H9 (cell line): ENCODE measurements around the gene RITA1. TPM values are rescaled to one million over a fixed set of nuclear protein-coding genes. Genes with fewer than 3 reads are reported as not detected.

Experiments used
- DNase-seq: peaks from one replicate; pipeline ENCODE4 v3.0.0-alpha.2; 2017
- H2AFZ ChIP-seq: one replicate; pipeline ENCODE4 v1.6.1; 2013; ENCODE audit warnings: mild to moderate bottlenecking, low read length, control low read depth, moderate library complexity
- H2AK5ac ChIP-seq: 2 replicates; pipeline ENCODE4 v1.6.1; 2013; ENCODE audit warnings: low read length, control low read depth, mixed read lengths; ENCODE audit not compliant: insufficient read length
- H2BK120ac ChIP-seq: one replicate; pipeline ENCODE4 v1.6.1; 2013; ENCODE audit warnings: low read depth, mild to moderate bottlenecking, low read length, control low read depth, inconsistent platforms; ENCODE audit not compliant: poor library complexity, severe bottlenecking
- H2BK12ac ChIP-seq: 2 replicates; pipeline ENCODE4 v1.6.1; 2013; ENCODE audit warnings: low read length, control low read depth, mixed read lengths, low read depth; ENCODE audit not compliant: insufficient read length
- H2BK15ac ChIP-seq: 2 replicates; pipeline ENCODE4 v1.6.1; 2013; ENCODE audit warnings: low read depth, low read length, control low read depth
- H2BK20ac ChIP-seq: one replicate; pipeline ENCODE4 v1.6.1; 2013; ENCODE audit warnings: low read depth, mild to moderate bottlenecking, low read length, control low read depth, inconsistent platforms; ENCODE audit not compliant: poor library complexity, severe bottlenecking
- H2BK5ac ChIP-seq: 2 replicates; pipeline ENCODE4 v1.6.1; 2013; ENCODE audit warnings: low read length, control low read depth, mixed read lengths; ENCODE audit not compliant: insufficient read length
- H3K14ac ChIP-seq: 2 replicates; pipeline ENCODE4 v1.6.1; 2013; ENCODE audit warnings: low read length, control low read depth; ENCODE audit not compliant: insufficient read depth
- H3K18ac ChIP-seq: 2 replicates; pipeline ENCODE4 v1.6.1; 2013; ENCODE audit warnings: low read depth, mild to moderate bottlenecking, mixed read lengths, low read length, control low read depth; ENCODE audit not compliant: insufficient read length
- H3K23ac ChIP-seq: 2 replicates; pipeline ENCODE4 v1.6.1; 2013; ENCODE audit warnings: low read length, control low read depth, mixed read lengths, low read depth; ENCODE audit not compliant: insufficient read length
- H3K23me2 ChIP-seq: 2 replicates; pipeline ENCODE4 v1.6.1; 2013; ENCODE audit warnings: low read depth, mild to moderate bottlenecking, mixed read lengths, low read length, control low read depth; ENCODE audit not compliant: insufficient read length, poor library complexity, severe bottlenecking
- H3K27ac ChIP-seq: 2 replicates; pipeline ENCODE4 v1.5.1; 2013; ENCODE audit warnings: low read length, control low read depth, mixed read lengths, low read depth; ENCODE audit not compliant: insufficient read length
- H3K27me3 ChIP-seq: 2 replicates; pipeline ENCODE4 v1.6.1; 2013; ENCODE audit warnings: low read length, control low read depth, inconsistent platforms; ENCODE audit not compliant: insufficient read depth
- H3K4ac ChIP-seq: 2 replicates; pipeline ENCODE4 v1.6.1; 2013; ENCODE audit warnings: low read depth, mild to moderate bottlenecking, control low read depth, inconsistent platforms, low read length, moderate library complexity
- H3K4me1 ChIP-seq: 2 replicates; pipeline ENCODE4 v1.6.1; 2013; ENCODE audit warnings: low read length, control low read depth, inconsistent platforms; ENCODE audit not compliant: insufficient read depth
- H3K4me2 ChIP-seq: 2 replicates; pipeline ENCODE4 v1.6.1; 2013; ENCODE audit warnings: low read length, control low read depth, mixed read lengths; ENCODE audit not compliant: insufficient read length, insufficient read depth
- H3K56ac ChIP-seq: 2 replicates; pipeline ENCODE4 v1.6.1; 2013; ENCODE audit warnings: low read depth, mild to moderate bottlenecking, mixed read lengths, low read length, control low read depth; ENCODE audit not compliant: insufficient read length
- H3K79me1 ChIP-seq: 2 replicates; pipeline ENCODE4 v1.6.1; 2013; ENCODE audit warnings: low read depth, mild to moderate bottlenecking, moderate library complexity, low read length, control low read depth, inconsistent platforms; ENCODE audit not compliant: insufficient read depth, poor library complexity, severe bottlenecking
- H3K79me2 ChIP-seq: 2 replicates; pipeline ENCODE4 v1.6.1; 2013; ENCODE audit warnings: low read length, control low read depth, inconsistent platforms; ENCODE audit not compliant: insufficient read depth
- H3K9ac ChIP-seq: 2 replicates; pipeline ENCODE4 v1.6.1; 2013; ENCODE audit warnings: low read length, control low read depth, mixed read lengths; ENCODE audit not compliant: insufficient read length; ENCODE audit errors: extremely low read depth
- H3K9me3 ChIP-seq: one replicate; pipeline ENCODE4 v1.6.1; 2013; ENCODE audit warnings: low read depth, low read length, inconsistent platforms; ENCODE audit not compliant: control insufficient read depth
- H3T11ph ChIP-seq: one replicate; pipeline ENCODE4 v1.6.1; 2013; ENCODE audit warnings: mild to moderate bottlenecking, low read length, control low read depth, inconsistent platforms
- H4K20me1 ChIP-seq: one replicate; pipeline ENCODE4 v1.6.1; 2013; ENCODE audit not compliant: control insufficient read depth, insufficient read length, insufficient read depth
- H4K5ac ChIP-seq: 2 replicates; pipeline ENCODE4 v1.6.1; 2013; ENCODE audit warnings: low read depth, mild to moderate bottlenecking, mixed read lengths, low read length, control low read depth; ENCODE audit not compliant: insufficient read length
- H4K8ac ChIP-seq: replicated peaks from 2 replicates; pipeline ENCODE4 v1.6.1; 2013; ENCODE audit warnings: low read length, control low read depth, mixed read lengths, low read depth; ENCODE audit not compliant: insufficient read length
- H4K91ac ChIP-seq: 2 replicates; pipeline ENCODE4 v1.6.1; 2013; ENCODE audit warnings: low read depth, mild to moderate bottlenecking, moderate library complexity, mixed read lengths, low read length, control low read depth; ENCODE audit not compliant: insufficient read length
- H3K27ac Mint-ChIP-seq, 3 experiments: 2 replicates in 2 of 3; 3 replicates in 1 of 3; pipeline ENCODE4 v1.8.0; 2020 to 2021; ENCODE audit warnings: mixed read lengths in 3 of 3, mild to moderate bottlenecking in 1 of 3, moderate library complexity in 1 of 3
- H3K27me3 Mint-ChIP-seq: 2 replicates; pipeline ENCODE4 v1.8.0; 2021; ENCODE audit warnings: low read depth, mild to moderate bottlenecking, moderate library complexity, mixed read lengths
- H3K36me3 Mint-ChIP-seq, 3 experiments: 2 replicates in 2 of 3; 3 replicates in 1 of 3; pipeline ENCODE4 v1.8.0; 2020 to 2021; ENCODE audit warnings: low read depth in 3 of 3, mixed read lengths in 3 of 3; ENCODE audit not compliant: insufficient read depth in 1 of 3
- H3K4me1 Mint-ChIP-seq, 2 experiments: 2 replicates each; pipeline ENCODE4 v1.8.0; 2020; ENCODE audit warnings: mixed read lengths in 2 of 2
- H3K4me3 Mint-ChIP-seq, 2 experiments: 2 replicates in 1 of 2; 3 replicates in 1 of 2; pipeline ENCODE4 v1.8.0; 2020 to 2021; ENCODE audit warnings: mild to moderate bottlenecking in 2 of 2, mixed read lengths in 2 of 2, moderate library complexity in 1 of 2
- H3K9me3 Mint-ChIP-seq, 2 experiments: 2 replicates in 1 of 2; 3 replicates in 1 of 2; pipeline ENCODE4 v1.8.0; 2020; ENCODE audit warnings: mild to moderate bottlenecking in 2 of 2, mixed read lengths in 2 of 2, moderate library complexity in 1 of 2
- CTCF ChIP-seq: fragments of 200-600 bp; sonication (generic); conservative IDR thresholded peaks from 3 replicates; pipeline ENCODE4 v1.8.0; 2021; ENCODE audit warnings: antibody characterized with exemption, mild to moderate bottlenecking
- WGBS: extraction: QIAGEN DNeasy Blood & Tissue Kit; methylation state at CpG from one replicate; pipeline ENCODE4 v1.1.7; 2013; ENCODE audit warnings: missing lambda C conversion rate, low lambda C conversion rate, mixed read lengths; ENCODE audit not compliant: insufficient read length; ENCODE audit errors: extremely low coverage; 5-methylcytosine and 5-hydroxymethylcytosine counted together
- total RNA-seq: library from RNA; stranded (reverse); gene quantifications from 2 replicates; pipeline ENCODE4 v1.2.1, GENCODE V29; 2021

RITA1 gene
- total RNA-seq, 1 experiment from 2014 or later: 26.1 TPM

- no peaks in the 10 kb centered on the region; the same call in 1 of the 2 replicates for H3K27me3 Mint-ChIP-seq
- no peak overlapping the region for H3K4ac ChIP-seq
- H3K23ac ChIP-seq: no peak overlapping the region
- H4K91ac ChIP-seq: no peak overlapping the region
- H4K5ac ChIP-seq: no peak overlapping the region
- no peak overlapping the region for H3K56ac ChIP-seq
- no peaks in the 10 kb centered on the region for H3K9me3 ChIP-seq
- no peak overlapping the region for H2BK12ac ChIP-seq
- no peaks in the 10 kb centered on the region for H3K4me1 ChIP-seq
- H2BK120ac ChIP-seq: no peak overlapping the region
- H3K27ac ChIP-seq: no peak overlapping the region
- H4K20me1 ChIP-seq: no peaks in the 10 kb centered on the region
- DNase-seq: no peak
- no peak overlapping the region for H2BK20ac ChIP-seq
- H3K79me2 ChIP-seq: no peaks in the 10 kb centered on the region
- H3K27ac Mint-ChIP-seq: peak overlapping the region in 1 of 3 experiments; percentile 25; a peak in 2 of 7 replicates
- H3K4me3 Mint-ChIP-seq: no peak overlapping the region
- H3K4me1 Mint-ChIP-seq: peaks cover 21 to 25% of the 10 kb centered on the region in 2 experiments
- no CpG with 5 or more reads among the region's 12 CpGs for WGBS
- H3K18ac ChIP-seq: no peak overlapping the region
- no peak overlapping the region for H2AFZ ChIP-seq
- no peak overlapping the region for H4K8ac ChIP-seq
- H3K9ac ChIP-seq: no peak overlapping the region
- no peak overlapping the region for H2BK15ac ChIP-seq
- no peaks in the 10 kb centered on the region for H3K27me3 ChIP-seq
- H2BK5ac ChIP-seq: no peak overlapping the region
- H3K79me1 ChIP-seq: no peaks in the 10 kb centered on the region
- H2AK5ac ChIP-seq: no peak overlapping the region
- no peak overlapping the region for H3T11ph ChIP-seq
- no peak overlapping the region for H3K14ac ChIP-seq
- TF ChIP-seq CTCF: no peak
- peaks cover 11 to 19% (median 14%) of the 10 kb centered on the region in 3 experiments; a peak in 6 of 7 replicates for H3K36me3 Mint-ChIP-seq
- no peak overlapping the region for H3K4me2 ChIP-seq
- H3K9me3 Mint-ChIP-seq: no peaks in the 10 kb centered on the region
- H3K23me2 ChIP-seq: no peaks in the 10 kb centered on the region
Measured at GRCh38 chr12:113239811-113240331, 54.4 kb downstream of the RITA1 start.
